A549 (cell line): ENCODE results near the gene THADA.

ENCODE experiments used
- MAZ ChIP-seq: fragments of 150-350 bp; IDR thresholded peaks from 2 replicates; pipeline ENCODE4 v1.6.1; 2014; ENCODE audit warnings: antibody characterized with exemption, low read depth, low read length, borderline replicate concordance
- POLR2A ChIP-seq: IDR thresholded peaks from 2 replicates; pipeline ENCODE4 v1.6.1; 2012; ENCODE audit warnings: mild to moderate bottlenecking, low read length
- RCOR1 ChIP-seq: fragments of 150-350 bp; IDR thresholded peaks from 2 replicates; pipeline ENCODE4 v1.6.1; 2014; ENCODE audit warnings: antibody characterized with exemption, low read length, low read depth
- RNF2 ChIP-seq: fragments of 200-600 bp; sonication (generic); IDR thresholded peaks from 2 replicates; pipeline ENCODE4 v1.6.1; 2016; ENCODE audit warnings: low read depth, mild to moderate bottlenecking, antibody characterized with exemption, moderate library complexity, borderline replicate concordance
- TF ChIP-seq, protein P1 (sequence below): fragments of >200 bp; sonication (Bioruptor Twin); formaldehyde crosslinking; IDR thresholded peaks from 3 replicates; pipeline ENCODE4 v1.5.1; 2016
- TF ChIP-seq, protein P2 (sequence below): fragments of 200-600 bp; sonication (generic); IDR thresholded peaks from 2 replicates; pipeline ENCODE4 v1.6.1; 2016; ENCODE audit warnings: antibody characterized with exemption, mild to moderate bottlenecking, moderate library complexity
- TF ChIP-seq, protein P3 (sequence below): fragments of >200 bp; sonication (Bioruptor Twin); formaldehyde crosslinking; IDR thresholded peaks from 3 replicates; pipeline ENCODE4 v1.6.1; 2016

DNA sequence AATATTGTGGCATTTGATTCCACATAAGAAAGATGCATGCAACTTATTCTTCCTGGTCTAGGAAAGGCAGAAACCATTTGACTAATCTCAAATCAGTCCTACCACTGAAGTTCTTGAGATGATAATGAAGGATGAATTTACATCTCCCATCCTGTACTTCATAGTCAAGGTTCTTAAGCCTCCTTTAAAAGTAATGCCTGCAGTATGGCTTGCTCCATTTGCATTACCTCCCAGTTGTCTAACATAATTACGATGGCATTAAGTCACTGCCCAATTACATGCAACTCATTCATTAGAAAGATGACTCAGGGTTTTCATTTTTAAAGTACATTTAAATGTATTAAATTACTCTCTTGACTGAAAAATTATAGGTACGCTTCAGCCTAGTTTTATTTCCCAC lies 32.2 kb downstream of the THADA start:
- no peak for TF ChIP-seq POLR2A
- TF ChIP-seq, protein P1, sequence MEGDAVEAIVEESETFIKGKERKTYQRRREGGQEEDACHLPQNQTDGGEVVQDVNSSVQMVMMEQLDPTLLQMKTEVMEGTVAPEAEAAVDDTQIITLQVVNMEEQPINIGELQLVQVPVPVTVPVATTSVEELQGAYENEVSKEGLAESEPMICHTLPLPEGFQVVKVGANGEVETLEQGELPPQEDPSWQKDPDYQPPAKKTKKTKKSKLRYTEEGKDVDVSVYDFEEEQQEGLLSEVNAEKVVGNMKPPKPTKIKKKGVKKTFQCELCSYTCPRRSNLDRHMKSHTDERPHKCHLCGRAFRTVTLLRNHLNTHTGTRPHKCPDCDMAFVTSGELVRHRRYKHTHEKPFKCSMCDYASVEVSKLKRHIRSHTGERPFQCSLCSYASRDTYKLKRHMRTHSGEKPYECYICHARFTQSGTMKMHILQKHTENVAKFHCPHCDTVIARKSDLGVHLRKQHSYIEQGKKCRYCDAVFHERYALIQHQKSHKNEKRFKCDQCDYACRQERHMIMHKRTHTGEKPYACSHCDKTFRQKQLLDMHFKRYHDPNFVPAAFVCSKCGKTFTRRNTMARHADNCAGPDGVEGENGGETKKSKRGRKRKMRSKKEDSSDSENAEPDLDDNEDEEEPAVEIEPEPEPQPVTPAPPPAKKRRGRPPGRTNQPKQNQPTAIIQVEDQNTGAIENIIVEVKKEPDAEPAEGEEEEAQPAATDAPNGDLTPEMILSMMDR = no peak
- TF ChIP-seq MAZ = no peak
- no peak for TF ChIP-seq RNF2
- TF ChIP-seq, protein P2, sequence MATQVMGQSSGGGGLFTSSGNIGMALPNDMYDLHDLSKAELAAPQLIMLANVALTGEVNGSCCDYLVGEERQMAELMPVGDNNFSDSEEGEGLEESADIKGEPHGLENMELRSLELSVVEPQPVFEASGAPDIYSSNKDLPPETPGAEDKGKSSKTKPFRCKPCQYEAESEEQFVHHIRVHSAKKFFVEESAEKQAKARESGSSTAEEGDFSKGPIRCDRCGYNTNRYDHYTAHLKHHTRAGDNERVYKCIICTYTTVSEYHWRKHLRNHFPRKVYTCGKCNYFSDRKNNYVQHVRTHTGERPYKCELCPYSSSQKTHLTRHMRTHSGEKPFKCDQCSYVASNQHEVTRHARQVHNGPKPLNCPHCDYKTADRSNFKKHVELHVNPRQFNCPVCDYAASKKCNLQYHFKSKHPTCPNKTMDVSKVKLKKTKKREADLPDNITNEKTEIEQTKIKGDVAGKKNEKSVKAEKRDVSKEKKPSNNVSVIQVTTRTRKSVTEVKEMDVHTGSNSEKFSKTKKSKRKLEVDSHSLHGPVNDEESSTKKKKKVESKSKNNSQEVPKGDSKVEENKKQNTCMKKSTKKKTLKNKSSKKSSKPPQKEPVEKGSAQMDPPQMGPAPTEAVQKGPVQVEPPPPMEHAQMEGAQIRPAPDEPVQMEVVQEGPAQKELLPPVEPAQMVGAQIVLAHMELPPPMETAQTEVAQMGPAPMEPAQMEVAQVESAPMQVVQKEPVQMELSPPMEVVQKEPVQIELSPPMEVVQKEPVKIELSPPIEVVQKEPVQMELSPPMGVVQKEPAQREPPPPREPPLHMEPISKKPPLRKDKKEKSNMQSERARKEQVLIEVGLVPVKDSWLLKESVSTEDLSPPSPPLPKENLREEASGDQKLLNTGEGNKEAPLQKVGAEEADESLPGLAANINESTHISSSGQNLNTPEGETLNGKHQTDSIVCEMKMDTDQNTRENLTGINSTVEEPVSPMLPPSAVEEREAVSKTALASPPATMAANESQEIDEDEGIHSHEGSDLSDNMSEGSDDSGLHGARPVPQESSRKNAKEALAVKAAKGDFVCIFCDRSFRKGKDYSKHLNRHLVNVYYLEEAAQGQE = no peak
- TF ChIP-seq, protein P3, sequence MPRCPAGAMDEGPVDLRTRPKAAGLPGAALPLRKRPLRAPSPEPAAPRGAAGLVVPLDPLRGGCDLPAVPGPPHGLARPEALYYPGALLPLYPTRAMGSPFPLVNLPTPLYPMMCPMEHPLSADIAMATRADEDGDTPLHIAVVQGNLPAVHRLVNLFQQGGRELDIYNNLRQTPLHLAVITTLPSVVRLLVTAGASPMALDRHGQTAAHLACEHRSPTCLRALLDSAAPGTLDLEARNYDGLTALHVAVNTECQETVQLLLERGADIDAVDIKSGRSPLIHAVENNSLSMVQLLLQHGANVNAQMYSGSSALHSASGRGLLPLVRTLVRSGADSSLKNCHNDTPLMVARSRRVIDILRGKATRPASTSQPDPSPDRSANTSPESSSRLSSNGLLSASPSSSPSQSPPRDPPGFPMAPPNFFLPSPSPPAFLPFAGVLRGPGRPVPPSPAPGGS = no peak
- no peak for TF ChIP-seq RCOR1
